Endothelial cell of umbilical vein (primary cell): ENCODE results near the gene ODAD3. TPM values are rescaled to one million over a fixed set of nuclear protein-coding genes. Genes with fewer than 3 reads are reported as not detected.

Experiments used
- BruUV-seq: library from RNA; stranded (reverse); fragments of 400-500 nt; replicated peaks from 2 replicates; lab custom pipeline; 2021; lab: Mats Ljungman, UMichigan
- CTCF ChIA-PET: fragments of 300-600, 350-600 bp; sonication (Branson Sonifier 250); formaldehyde crosslinking; loops from one replicate; lab custom pipeline; 2021; ENCODE audit warnings: antibody characterized with exemption, inconsistent platforms; lab: Charles Lee
- POLR2A ChIA-PET: fragments of 300-600, 350-600 bp; sonication (Branson Sonifier 250); formaldehyde crosslinking; loops from one replicate; lab custom pipeline; 2021; ENCODE audit warnings: antibody characterized with exemption, inconsistent platforms; lab: Charles Lee
- DNase-seq: peaks from one replicate; pipeline ENCODE4 v3.0.0-alpha.2; 2011; ENCODE audit warnings: low read depth, low spot score
- FAIRE-seq: peaks from 2 replicates; lab custom pipeline; 2011; peaks lifted over from hg19 to GRCh38; lab: Jason Lieb, UNC
- H2AFZ ChIP-seq: 2 replicates; pipeline ENCODE4 v1.6.0; 2012; ENCODE audit warnings: low read depth, low read length, control low read depth, inconsistent platforms
- H3K27ac ChIP-seq: 2 replicates; pipeline ENCODE4 v1.5.1; 2011; ENCODE audit warnings: low read depth, mild to moderate bottlenecking, control low read depth, low read length, moderate library complexity; ENCODE audit not compliant: insufficient read depth
- H3K27me3 ChIP-seq, 2 experiments: 2 replicates each; pipeline versions ENCODE4 v1.6.0 to v1.6.1; 2011; ENCODE audit warnings: low read length in 2 of 2, mixed read lengths in 1 of 2; ENCODE audit not compliant: control insufficient read depth in 2 of 2, insufficient read depth in 2 of 2
- H3K36me3 ChIP-seq, 2 experiments: 2 replicates in 1 of 2; 3 replicates in 1 of 2; pipeline ENCODE4 v1.5.1; 2011; ENCODE audit warnings: low read length in 2 of 2, mild to moderate bottlenecking in 1 of 2, moderate library complexity in 1 of 2; ENCODE audit not compliant: control insufficient read depth in 2 of 2, insufficient read depth in 2 of 2; ENCODE audit errors: extremely low read depth in 1 of 2
- H3K4me1 ChIP-seq: 3 replicates; pipeline ENCODE4 v1.5.1; 2011; ENCODE audit warnings: mild to moderate bottlenecking, low read length; ENCODE audit not compliant: control insufficient read depth, insufficient read depth; ENCODE audit errors: extremely low read depth
- H3K4me2 ChIP-seq: 2 replicates; pipeline ENCODE4 v1.6.1; 2011; ENCODE audit warnings: low read length, control low read depth, mixed read lengths; ENCODE audit not compliant: insufficient read depth
- H3K4me3 ChIP-seq, 3 experiments: fragments of 200-600 bp in 1 of 3; sonication (generic), shearing (Covaris generic) in 1 of 3; replicated peaks in 1 of 3; 2 replicates each; pipeline ENCODE4 v1.5.1; 2011 to 2016; ENCODE audit warnings: control low read depth in 3 of 3, low read length in 3 of 3, mild to moderate bottlenecking in 2 of 3, inconsistent platforms in 1 of 3, low read depth in 1 of 3, moderate library complexity in 1 of 3; ENCODE audit not compliant: insufficient read depth in 1 of 3
- H3K79me2 ChIP-seq: 2 replicates; pipeline ENCODE4 v1.6.0; 2012; ENCODE audit warnings: low read length, inconsistent platforms; ENCODE audit not compliant: control insufficient read depth, insufficient read depth
- H3K9ac ChIP-seq: replicated peaks from 2 replicates; pipeline ENCODE3; 2011; ENCODE audit warnings: low read length, control low read depth; ENCODE audit not compliant: insufficient read depth; ENCODE audit errors: extremely low read depth
- H3K9me1 ChIP-seq: replicated peaks from 3 replicates; pipeline ENCODE4 v1.6.0; 2011; ENCODE audit warnings: mild to moderate bottlenecking, low read length; ENCODE audit not compliant: control insufficient read depth, insufficient read depth; ENCODE audit errors: extremely low read depth
- H3K9me3 ChIP-seq: replicated peaks from 2 replicates; pipeline ENCODE4 v1.5.1; 2012; ENCODE audit warnings: low read length, inconsistent platforms; ENCODE audit not compliant: control insufficient read depth, insufficient read depth
- H4K20me1 ChIP-seq: replicated peaks from 2 replicates; pipeline ENCODE3; 2011; ENCODE audit warnings: mild to moderate bottlenecking, low read length; ENCODE audit not compliant: control insufficient read depth, insufficient read depth; ENCODE audit errors: extremely low read depth
- CTCF ChIP-seq, 2 donors: IDR thresholded peaks; 1 replicate in 1 of 2; 2 replicates in 1 of 2; pipeline ENCODE4 v1.5.1; 2011; ENCODE audit warnings: low read length in 2 of 2, mild to moderate bottlenecking in 2 of 2, moderate library complexity in 2 of 2, control low read depth in 1 of 2, inconsistent platforms in 1 of 2, low read depth in 1 of 2; ENCODE audit not compliant: insufficient read depth in 1 of 2; ENCODE audit errors: extremely low read depth in 1 of 2
- EZH2 ChIP-seq: IDR thresholded peaks from 2 replicates; pipeline ENCODE4 v1.6.1; 2012; ENCODE audit warnings: borderline replicate concordance, low read depth, mild to moderate bottlenecking, moderate library complexity, low read length, inconsistent platforms; ENCODE audit not compliant: severe bottlenecking
- FOS ChIP-seq: IDR thresholded peaks from 2 replicates; pipeline ENCODE4 v1.6.1; 2011; ENCODE audit warnings: mild to moderate bottlenecking, low read length, moderate library complexity, borderline replicate concordance; ENCODE audit not compliant: insufficient read depth
- GATA2 ChIP-seq: IDR thresholded peaks from 2 replicates; pipeline ENCODE4 v1.7.0; 2011; ENCODE audit warnings: low read depth, mild to moderate bottlenecking, moderate library complexity, mixed read lengths, low read length; ENCODE audit not compliant: insufficient read length, insufficient read depth
- JUN ChIP-seq: IDR thresholded peaks from 2 replicates; pipeline ENCODE4 v1.6.1; 2011; ENCODE audit warnings: borderline replicate concordance, low read depth; ENCODE audit not compliant: insufficient read length, insufficient read depth
- MYC ChIP-seq: IDR thresholded peaks from one replicate; pipeline ENCODE4 v1.6.1; 2011; ENCODE audit warnings: mild to moderate bottlenecking, low read depth, low read length
- POLR2A ChIP-seq: IDR thresholded peaks from 2 replicates; pipeline ENCODE4 v1.6.1; 2012; ENCODE audit warnings: low read depth, mild to moderate bottlenecking, control low read depth, low read length
- POLR2AphosphoS5 ChIP-seq: IDR thresholded peaks from 2 replicates; pipeline ENCODE4 v1.6.1; 2012; ENCODE audit warnings: low read depth, mild to moderate bottlenecking, control low read depth, low read length, moderate library complexity; ENCODE audit not compliant: insufficient read depth
- dilution Hi-C: fragments of 300-500 bp; cut with MboI; formaldehyde crosslinking; loops from one replicate; pipeline ENCODE4 v1.15.0; 2019; ENCODE audit warnings: low sequenced_read_pairs; ENCODE audit not compliant: extremely low pct_ligation_motif_present
- intact Hi-C: fragments of 100-400 bp; cut with micrococcal nuclease; formaldehyde crosslinking; loops from one replicate; pipeline ENCODE4 v1.10.0; 2022
- polyA plus RNA-seq, 4 experiments: library from polyadenylated mRNA; depleted of rRNA in 3 of 4; stranded (reverse) in 3 of 4; unstranded in 1 of 4; fragments of >200 nt; gene quantifications; 2 replicates each; pipeline versions ENCODE4 v1.2.1 to v1.2.3, GENCODE V29; 2011 to 2012; ENCODE audit warnings: missing spikeins in 1 of 4
- total RNA-seq: library from RNA; stranded (reverse); gene quantifications from 2 replicates; pipeline ENCODE4 v1.2.3, GENCODE V29; 2021
- TF ChIP-seq, protein P1 (sequence below): IDR thresholded peaks from 2 replicates; pipeline ENCODE4 v1.6.1; 2011; ENCODE audit not compliant: insufficient read depth, insufficient read length

Gene ODAD3
- total and polyA plus RNA-seq, 2 donors (not counting 3 experiments of a cell fraction or from before 2014, with no cell fraction given) = 0.14 to 0.97 TPM

DNA sequence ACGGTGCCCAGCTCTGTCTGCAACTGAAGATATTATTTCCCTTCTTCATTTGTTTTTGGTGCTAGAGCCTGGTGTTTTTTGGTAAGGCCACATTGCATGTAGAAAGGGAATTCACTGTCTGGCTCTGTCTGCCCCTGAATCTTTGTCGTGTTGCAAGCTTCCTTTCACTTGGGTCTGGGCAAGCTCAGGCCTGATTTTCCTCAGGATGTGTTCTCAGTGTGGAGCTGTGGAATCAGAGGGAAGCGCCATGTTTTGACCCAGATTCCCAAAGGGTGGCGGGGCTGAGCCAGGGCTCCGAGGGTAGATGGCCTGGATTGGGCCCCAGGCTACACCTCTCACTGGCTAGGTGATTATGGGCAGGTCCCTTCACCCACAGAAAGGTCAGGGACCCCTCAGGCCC, 9.1 kb upstream of the ODAD3 start:
- H3K4me3 ChIP-seq = no peak overlapping the region
- dilution Hi-C loops = no loop called here
- no peaks in the 10 kb centered on the region for H3K9me3 ChIP-seq
- TF ChIP-seq POLR2AphosphoS5 = no peak
- TF ChIP-seq JUN = no peak
- TF ChIP-seq GATA2 = no peak
- TF ChIP-seq, protein P1, sequence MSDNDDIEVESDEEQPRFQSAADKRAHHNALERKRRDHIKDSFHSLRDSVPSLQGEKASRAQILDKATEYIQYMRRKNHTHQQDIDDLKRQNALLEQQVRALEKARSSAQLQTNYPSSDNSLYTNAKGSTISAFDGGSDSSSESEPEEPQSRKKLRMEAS = no peak
- no peak for TF ChIP-seq FOS
- ChIA-PET POLR2A (no interaction called here), CTCF (interaction anchor here (1.1 to 4.7 kb wide), 6 partner anchors 9 to 155 kb away, joined by 3 to 51 read pairs (median 13); partner anchors contain the start of genes ODAD3 and PRKCSH)
- no TSS peak for BruUV-seq
- H3K27ac ChIP-seq = no peak overlapping the region
- H4K20me1 ChIP-seq = no peaks in the 10 kb centered on the region
- no peaks in the 10 kb centered on the region for H3K4me1 ChIP-seq
- intact Hi-C loops = no loop called here
- FAIRE-seq (no peak), DNase-seq (no peak)
- no peaks in the 10 kb centered on the region for H3K79me2 ChIP-seq
- peaks cover 6 to 43% of the 10 kb centered on the region in 2 experiments for H3K36me3 ChIP-seq
- H3K27me3 ChIP-seq = no peaks in the 10 kb centered on the region
- no peaks in the 10 kb centered on the region for H3K9me1 ChIP-seq
- no peak overlapping the region for H3K4me2 ChIP-seq
- no peak overlapping the region for H2AFZ ChIP-seq
- no peak overlapping the region for H3K9ac ChIP-seq

DNA sequence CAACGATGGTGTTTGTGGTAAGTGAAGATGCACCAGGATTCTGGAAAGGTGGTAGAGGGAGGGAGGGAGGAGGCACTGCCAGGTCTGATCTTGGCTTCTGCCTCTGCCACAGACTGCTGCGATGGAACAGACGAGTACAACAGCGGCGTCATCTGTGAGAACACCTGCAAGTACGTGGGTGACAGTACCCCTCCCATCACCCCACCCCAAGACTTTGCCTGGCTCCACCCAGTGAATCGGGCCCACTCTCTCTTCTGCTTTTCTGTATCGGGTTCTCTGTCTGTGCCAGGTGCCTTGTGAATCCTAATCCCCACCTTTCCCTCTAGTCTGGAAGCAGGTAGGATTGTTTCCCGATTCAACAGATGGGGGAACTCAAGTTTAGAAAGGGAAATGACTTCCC, 3.0 kb upstream of the ODAD3 start:
- dilution Hi-C loops (no loop called here), intact Hi-C loops (loop anchor here (5.0 kb wide), 1 partner anchor 149 kb away; no protein-coding TSS in a partner anchor)
- POLR2A ChIA-PET = no interaction called here
- DNase-seq = no peak
- peaks cover 8 to 30% of the 10 kb centered on the region in 2 experiments for H3K36me3 ChIP-seq
- no peaks in the 10 kb centered on the region for H3K9me1 ChIP-seq
- no peak overlapping the region for H3K4me3 ChIP-seq
- H2AFZ ChIP-seq = no peak overlapping the region
- no peak for FAIRE-seq
- CTCF ChIA-PET = no interaction called here
- H3K27ac ChIP-seq = no peak overlapping the region
- H3K79me2 ChIP-seq = peaks cover 16% of the 10 kb centered on the region
- no peaks in the 10 kb centered on the region for H4K20me1 ChIP-seq
- no TSS peak for BruUV-seq
- peaks cover 12% of the 10 kb centered on the region for H3K4me1 ChIP-seq
- TF ChIP-seq MYC (no peak), POLR2A (no peak), JUN (no peak), POLR2AphosphoS5 (no peak), FOS (no peak), CTCF (IDR thresholded peaks at IDR 0.05; ENCODE audit: extremely low read depth in 1 of 2, insufficient read depth in 1 of 2, low read depth in 1 of 2, low read length in 2 of 2) (no peak), GATA2 (no peak), EZH2 (no peak)
- TF ChIP-seq, protein P1 = no peak
- no peak overlapping the region for H3K9ac ChIP-seq
- H3K9me3 ChIP-seq = no peaks in the 10 kb centered on the region
- H3K27me3 ChIP-seq = no peaks in the 10 kb centered on the region
- H3K4me2 ChIP-seq = no peak overlapping the region
